Measurements from ENCODE around the gene KCNK15.
"Not testable (repeated sequence)": the region's sequence is repeated elsewhere in the genome, so short reads cannot be mapped to it uniquely, and the experiment has no call there.

Gene KCNK15

GRCh38 chr20:44745598-44746366, at the start of gene KCNK15:
TSS of gene KCNK15 (plus strand) at chr20:44745865. CDS start at chr20:44745911, 46 bp downstream.
- Histone ChIP-seq H4K20me1 (ENCODE audit: insufficient read depth, low read length) (no peaks in the 10 kb centered on the region), H3K36me3 (replicated peaks; ENCODE audit: insufficient read depth, low read length) (no peaks in the 10 kb centered on the region), H3K4me3 (ENCODE audit: low read length) (peak within 1 kb of the TSS; percentile 50), H3K27me3 (replicated peaks; ENCODE audit: insufficient read depth, low read length) (peaks cover 69% of the 10 kb centered on the region), H3K4me1 (ENCODE audit: low read length) (peaks cover 3% of the 10 kb centered on the region; the same call in 1 of the 2 replicates), H3K9ac (ENCODE audit: low read length) (no peak within 1 kb of the TSS), H3K9me3 (replicated peaks; ENCODE audit: insufficient read depth, low read length) (no peaks in the 10 kb centered on the region), H3K9me2 (replicated peaks; ENCODE audit: insufficient read depth, low read length) (no peaks in the 10 kb centered on the region), H3F3A (ENCODE audit: insufficient read depth, low read length) (no peaks in the 10 kb centered on the region), H3K79me2 (ENCODE audit: low read length) (no peaks in the 10 kb centered on the region), H2AFZ (ENCODE audit: low read length) (peak within 1 kb of the TSS; percentile 42; the same call in 1 of the 2 replicates), H3K27ac (ENCODE audit: low read length) (no peak within 1 kb of the TSS), H3K4me2 (ENCODE audit: low read depth, low read length) (peak within 1 kb of the TSS; percentile 87)
- no peak for DNase-seq
- TF ChIP-seq EZH2phosphoT487 (IDR thresholded peaks at IDR 0.05; ENCODE audit: low read length) (no peak), EZH2 (optimal IDR thresholded peaks at IDR 0.05; ENCODE audit: low read depth, low read length) (peak; percentile 30)

GRCh38 chr20:44696315-44696714, 49.4 kb upstream of the KCNK15 start:
- Histone ChIP-seq H3F3A (ENCODE audit: insufficient read depth, low read length) (peaks cover 9% of the 10 kb centered on the region), H3K27me3 (replicated peaks; ENCODE audit: insufficient read depth, low read length) (peaks cover 94% of the 10 kb centered on the region), H3K9me3 (replicated peaks; ENCODE audit: insufficient read depth, low read length) (no peaks in the 10 kb centered on the region), H3K4me2 (ENCODE audit: low read depth, low read length) (no peak overlapping the region), H3K9me2 (replicated peaks; ENCODE audit: insufficient read depth, low read length) (no peaks in the 10 kb centered on the region), H2AFZ (ENCODE audit: low read length) (no peak overlapping the region), H3K79me2 (ENCODE audit: low read length) (no peaks in the 10 kb centered on the region), H3K4me3 (ENCODE audit: low read length) (no peak overlapping the region), H3K4me1 (ENCODE audit: low read length) (peaks cover 5% of the 10 kb centered on the region; the same call in 1 of the 2 replicates), H3K36me3 (replicated peaks; ENCODE audit: insufficient read depth, low read length) (no peaks in the 10 kb centered on the region), H3K27ac (ENCODE audit: low read length) (no peak overlapping the region), H4K20me1 (ENCODE audit: insufficient read depth, low read length) (no peaks in the 10 kb centered on the region), H3K9ac (ENCODE audit: low read length) (no peak overlapping the region)
- no peak for TF ChIP-seq EZH2 (optimal IDR thresholded peaks at IDR 0.05; ENCODE audit: low read depth, low read length)
- no peak for TF ChIP-seq EZH2phosphoT487 (IDR thresholded peaks at IDR 0.05; ENCODE audit: low read length)
- peak; percentile 35 for TF ChIP-seq CTCF (IDR thresholded peaks at IDR 0.05; ENCODE audit: low read length)
- no peak for DNase-seq

- H3K9me2 ChIP-seq (replicated peaks; ENCODE audit: insufficient read depth, low read length); H3K4me1 ChIP-seq (ENCODE audit: low read length); H3K9me3 ChIP-seq (replicated peaks; ENCODE audit: insufficient read depth, low read length); H4K20me1 ChIP-seq (ENCODE audit: insufficient read depth, low read length); H3K4me3 ChIP-seq (ENCODE audit: low read length); H3K9ac ChIP-seq (ENCODE audit: low read length); DNase-seq; H3F3A ChIP-seq (ENCODE audit: insufficient read depth, low read length); H3K27ac ChIP-seq (ENCODE audit: low read length); H3K4me2 ChIP-seq (ENCODE audit: low read depth, low read length); H3K79me2 ChIP-seq (ENCODE audit: low read length); H2AFZ ChIP-seq (ENCODE audit: low read length); H3K36me3 ChIP-seq (replicated peaks; ENCODE audit: insufficient read depth, low read length): not testable (repeated sequence)
- peaks cover 93% of the 10 kb centered on the region for H3K27me3 ChIP-seq (replicated peaks; ENCODE audit: insufficient read depth, low read length)
Measured at GRCh38 chr20:44697041-44697440, 48.6 kb upstream of the KCNK15 start.

GRCh38 chr20:44698351-44698750, 47.3 kb upstream of the KCNK15 start:
- H3K9ac ChIP-seq (ENCODE audit: low read length), result no peak overlapping the region
- H3K9me2 ChIP-seq (replicated peaks; ENCODE audit: insufficient read depth, low read length), result no peaks in the 10 kb centered on the region
- H4K20me1 ChIP-seq (ENCODE audit: insufficient read depth, low read length), result no peaks in the 10 kb centered on the region
- no peaks in the 10 kb centered on the region for H3K9me3 ChIP-seq (replicated peaks; ENCODE audit: insufficient read depth, low read length)
- H3K79me2 ChIP-seq (ENCODE audit: low read length), result no peaks in the 10 kb centered on the region
- H2AFZ ChIP-seq (ENCODE audit: low read length), result no peak overlapping the region
- H3F3A ChIP-seq (ENCODE audit: insufficient read depth, low read length), result peaks cover 9% of the 10 kb centered on the region
- DNase-seq, result no peak
- H3K27ac ChIP-seq (ENCODE audit: low read length), result no peak overlapping the region
- H3K27me3 ChIP-seq (replicated peaks; ENCODE audit: insufficient read depth, low read length), result peaks cover 93% of the 10 kb centered on the region
- H3K36me3 ChIP-seq (replicated peaks; ENCODE audit: insufficient read depth, low read length), result no peaks in the 10 kb centered on the region
- no peak overlapping the region for H3K4me2 ChIP-seq (ENCODE audit: low read depth, low read length)
- TF ChIP-seq CTCF (IDR thresholded peaks at IDR 0.05; ENCODE audit: low read length), result no peak
- no peak for TF ChIP-seq EZH2 (optimal IDR thresholded peaks at IDR 0.05; ENCODE audit: low read depth, low read length)
- no peak for TF ChIP-seq EZH2phosphoT487 (IDR thresholded peaks at IDR 0.05; ENCODE audit: low read length)
- peaks cover 5% of the 10 kb centered on the region; the same call in 1 of the 2 replicates for H3K4me1 ChIP-seq (ENCODE audit: low read length)
- H3K4me3 ChIP-seq (ENCODE audit: low read length), result no peak overlapping the region

Measured in MM.1S (cell line).